HEK293T (cell line): ENCODE data around the gene RNF213.

Experiments used
- FOXK2 ChIP-seq: fragments of 450-650 bp; IDR thresholded peaks from 2 replicates; pipeline ENCODE4 v1.6.1; 2016; ENCODE audit warnings: mild to moderate bottlenecking
- SUZ12 ChIP-seq: fragments of 450-650 bp; IDR thresholded peaks from 2 replicates; pipeline ENCODE4 v1.6.1; 2016; ENCODE audit warnings: mild to moderate bottlenecking

- no peak for TF ChIP-seq FOXK2
- TF ChIP-seq SUZ12 = no peak
Observed at GRCh38 chr17:80374039-80374731, 113.5 kb downstream of the RNF213 start.
